ENCODE results near the gene GSC2. TPM values are rescaled to one million over a fixed set of nuclear protein-coding genes. Genes with fewer than 3 reads are reported as not detected.
"Not testable (repeated sequence)": the region's sequence is repeated elsewhere in the genome, so short reads cannot be mapped to it uniquely, and the experiment has no call there.

GSC2 gene
- total RNA-seq, 4 donors from 2014 or later, result not detected

GRCh38 chr22:19167106-19167869 is 17.2 kb upstream of the GSC2 start:
- H3K9me3 ChIP-seq, result no peaks in the 10 kb centered on the region
- no peaks in the 10 kb centered on the region for H3K36me3 ChIP-seq
- 71 to 86% methylated on average over 5 to 13 of the region's 13 CpGs for WGBS, 2 donors
- no peak overlapping the region for H3K4me3 ChIP-seq (replicated peaks in 1 of 3)
- peaks cover 16 to 21% of the 10 kb centered on the region in 2 donors for H3K4me1 ChIP-seq
- intact Hi-C loops (cut with DNase I), result no loop called here
- peaks cover 4% of the 10 kb centered on the region for H3K27me3 ChIP-seq
- TF ChIP-seq POLR2A (IDR thresholded peaks at IDR 0.05), result no peak
- TF ChIP-seq CTCF (IDR thresholded peaks at IDR 0.05), result no peak
- DNase-seq, result no peak
- H3K27ac ChIP-seq, result no peak overlapping the region

GRCh38 chr22:19166421-19166820 is 16.3 kb upstream of the GSC2 start:
- TF ChIP-seq CTCF (IDR thresholded peaks at IDR 0.05), result no peak
- no peak for TF ChIP-seq POLR2A (IDR thresholded peaks at IDR 0.05)
- intact Hi-C loops (cut with DNase I), result no loop called here
- H3K36me3 ChIP-seq, result no peaks in the 10 kb centered on the region
- no peak overlapping the region for H3K4me3 ChIP-seq (replicated peaks in 1 of 3)
- H3K27ac ChIP-seq, result no peak overlapping the region
- no peaks in the 10 kb centered on the region for H3K9me3 ChIP-seq
- peaks cover 4% of the 10 kb centered on the region for H3K27me3 ChIP-seq
- H3K4me1 ChIP-seq, result peaks cover 13 to 18% of the 10 kb centered on the region in 2 donors
- no peak for DNase-seq
- WGBS, 2 donors, result 78 to 83% methylated on average over 8 of the region's 8 CpGs

GRCh38 chr22:19164425-19164824 is 14.3 kb upstream of the GSC2 start:
- Histone ChIP-seq H3K4me3 (replicated peaks in 1 of 3) (no peak overlapping the region), H3K4me1 (peaks cover 2 to 5% of the 10 kb centered on the region in 2 donors), H3K9me3 (no peaks in the 10 kb centered on the region), H3K36me3 (no peaks in the 10 kb centered on the region), H3K27me3 (peaks cover 4% of the 10 kb centered on the region), H3K27ac (no peak overlapping the region)
- DNase-seq, result no peak
- intact Hi-C loops (cut with DNase I), result no loop called here
- TF ChIP-seq POLR2A (IDR thresholded peaks at IDR 0.05) (no peak), CTCF (IDR thresholded peaks at IDR 0.05) (no peak)
- 92 to 93% methylated on average over 6 of the region's 6 CpGs for WGBS, 2 donors

GRCh38 chr22:19158649-19159048 is 8.6 kb upstream of the GSC2 start:
- H3K27ac ChIP-seq; DNase-seq; H3K4me1 ChIP-seq; intact Hi-C loops (cut with DNase I); H3K36me3 ChIP-seq; H3K4me3 ChIP-seq (replicated peaks in 1 of 3); H3K9me3 ChIP-seq; H3K27me3 ChIP-seq: not testable (repeated sequence)
- WGBS, 2 donors, result 83 to 90% methylated on average over 11 of the region's 11 CpGs

GRCh38 chr22:19156109-19156508 is 6.0 kb upstream of the GSC2 start:
- H3K4me1 ChIP-seq; H3K36me3 ChIP-seq; H3K27me3 ChIP-seq; H3K27ac ChIP-seq; H3K4me3 ChIP-seq (replicated peaks in 1 of 3); H3K9me3 ChIP-seq; intact Hi-C loops (cut with DNase I); DNase-seq: not testable (repeated sequence)
- whole genome bisulfite sequencing, 2 donors, result 87 to 91% methylated on average over 6 to 9 of the region's 9 CpGs

- no peak for DNase-seq
- Histone ChIP-seq H3K4me1 (peaks cover 0 to 7% of the 10 kb centered on the region in 2 donors), H3K9me3 (no peaks in the 10 kb centered on the region), H3K27ac (no peak overlapping the region), H3K36me3 (no peaks in the 10 kb centered on the region), H3K27me3 (peaks cover 16% of the 10 kb centered on the region), H3K4me3 (replicated peaks in 1 of 3) (no peak overlapping the region)
- intact Hi-C loops (cut with DNase I), result no loop called here
- 67 to 75% methylated on average over 10 to 11 of the region's 11 CpGs for WGBS, 2 donors
- TF ChIP-seq CTCF (IDR thresholded peaks at IDR 0.05), result no peak
- no peak for TF ChIP-seq POLR2A (IDR thresholded peaks at IDR 0.05)
These were observed 3.1 kb upstream of the GSC2 start for GRCh38 chr22:19152942-19153883.
